NCI-H1105 (cell line): ENCODE measurements around the gene IQCF5.
"Not testable (repeated sequence)": the region's sequence is repeated elsewhere in the genome, so short reads cannot be mapped to it uniquely, and the experiment has no call there.

Experiments used
- DNase-seq: peaks from one replicate; lab custom pipeline; 2025; lab: John Stamatoyannopoulos, UW

The IQCF5 gene

GRCh38 chr3:51868896-51869295 is 6.5 kb downstream of the IQCF5 start:
- not testable (repeated sequence) for DNase-seq

- DNase-seq, result no peak
Measured at GRCh38 chr3:51862886-51863285, 12.5 kb downstream of the IQCF5 start.

GRCh38 chr3:51860703-51861665 is 14.4 kb downstream of the IQCF5 start, which contains the start of gene IQCF2:
TSS of gene IQCF2 (plus strand) at chr3:51861615. CDS start at chr3:51861667, 52 bp downstream.
- DNase-seq, result no peak

- DNase-seq, result not testable (repeated sequence)
Measured at GRCh38 chr3:51855411-51855810, 20.0 kb downstream of the IQCF5 start.

GRCh38 chr3:51845129-51845528 is 30.3 kb downstream of the IQCF5 start:
- no peak for DNase-seq

GRCh38 chr3:51836606-51837005 is 38.8 kb downstream of the IQCF5 start:
- no peak for DNase-seq

GRCh38 chr3:51830836-51831385 is 44.5 kb downstream of the IQCF5 start:
- DNase-seq, result no peak

GRCh38 chr3:51830345-51830744 is 45.1 kb downstream of the IQCF5 start:
- no peak for DNase-seq

- no peak for DNase-seq
Measured at GRCh38 chr3:51828297-51828696, 47.1 kb downstream of the IQCF5 start.
